MM.1S (cell line): Measurements from ENCODE around the gene MRPS27.

Source experiments
- CTCF ChIP-seq: fragments of 300-600 bp; sonication (generic); IDR thresholded peaks from 2 replicates; pipeline ENCODE4 v1.5.1; 2016; ENCODE audit warnings: antibody characterized with exemption, low read length, mixed read lengths
- EZH2 ChIP-seq: fragments of 300-600 bp; sonication (generic); optimal IDR thresholded peaks from 2 replicates; pipeline ENCODE3; 2017; ENCODE audit warnings: low read depth, mild to moderate bottlenecking, antibody characterized with exemption, low read length, mixed read lengths
- EZH2phosphoT487 ChIP-seq: fragments of 300-600 bp; sonication (generic); IDR thresholded peaks from 2 replicates; pipeline ENCODE4 v1.6.1; 2018; ENCODE audit warnings: antibody characterized with exemption, low read length

- TF ChIP-seq EZH2, result no peak
- TF ChIP-seq CTCF, result no peak
- TF ChIP-seq EZH2phosphoT487, result no peak
Observed at GRCh38 chr5:72179816-72180440, 140.1 kb downstream of the MRPS27 start.
